ENCODE data around the gene UPK1B.
"Not testable (repeated sequence)": the region's sequence is repeated elsewhere in the genome, so short reads cannot be mapped to it uniquely, and the experiment has no call there.

Gene UPK1B

DNA sequence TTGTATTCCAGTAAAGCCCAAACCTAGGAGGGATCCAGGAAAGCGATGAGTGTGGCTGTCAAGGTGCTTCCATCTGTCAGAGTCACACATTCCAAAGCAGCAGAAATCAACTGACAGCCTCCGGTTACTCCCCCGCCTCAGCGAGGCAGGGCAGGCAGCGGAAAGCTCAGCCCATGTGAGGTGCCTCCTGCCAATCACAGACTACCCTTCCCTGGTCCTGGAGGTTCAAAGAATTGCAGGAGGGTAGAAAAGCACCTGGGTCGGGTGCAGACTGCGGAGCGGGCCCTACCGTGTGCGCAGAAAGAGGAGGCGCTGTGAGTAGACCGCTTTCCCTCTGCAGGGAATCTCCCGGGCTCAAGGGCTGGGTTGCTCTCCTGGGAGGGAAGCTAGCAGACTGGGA is at the start of gene UPK1B:
Gene UPK1B, plus strand, starts transcription at position 274 of the 400 bp plus-strand sequence. CDS start 13,144 bp downstream, outside the sequence.
- no peak for DNase-seq (ENCODE audit: low read depth)

- no peak for DNase-seq (ENCODE audit: low read depth)
Observed at GRCh38 chr3:119125342-119125741, 48.1 kb upstream of the UPK1B start.

DNA sequence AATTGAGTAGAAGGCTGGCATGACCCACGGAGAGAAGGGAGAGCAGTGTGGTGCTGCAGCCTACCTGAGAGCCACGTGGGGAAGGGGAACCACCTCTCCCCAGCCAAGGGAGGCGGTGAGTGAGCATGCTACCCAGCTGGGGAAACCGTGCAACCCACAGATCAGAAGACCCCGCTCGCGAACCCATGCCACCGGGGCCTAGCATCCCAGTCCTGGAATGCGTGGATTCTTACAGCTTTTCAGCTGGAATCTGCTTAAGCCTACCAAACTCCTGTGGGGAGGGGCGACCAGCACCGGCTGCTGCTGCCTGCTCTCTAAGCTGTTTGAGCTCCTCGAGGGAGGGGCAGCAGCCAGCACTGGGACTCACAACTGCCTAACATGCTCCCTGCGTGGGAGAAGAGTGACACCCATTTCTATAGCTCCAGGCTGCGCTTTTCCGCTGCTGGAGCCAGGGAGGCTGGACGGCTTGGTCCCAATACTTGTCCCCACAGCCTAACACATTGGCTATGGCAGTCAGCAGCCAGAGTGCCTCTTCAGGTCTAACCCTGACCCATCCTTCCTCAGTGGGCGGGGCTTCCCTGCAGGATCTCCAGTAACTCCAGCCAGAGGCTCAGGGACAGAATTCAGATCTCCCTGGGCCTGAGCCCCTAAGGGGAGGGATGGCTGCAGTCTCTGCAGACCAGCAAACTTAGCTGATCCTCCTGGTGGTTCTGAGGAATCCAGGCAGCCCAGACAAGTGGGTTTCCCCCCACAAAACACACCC is 47.5 kb upstream of the UPK1B start:
- DNase-seq (ENCODE audit: low read depth): no peak

DNA sequence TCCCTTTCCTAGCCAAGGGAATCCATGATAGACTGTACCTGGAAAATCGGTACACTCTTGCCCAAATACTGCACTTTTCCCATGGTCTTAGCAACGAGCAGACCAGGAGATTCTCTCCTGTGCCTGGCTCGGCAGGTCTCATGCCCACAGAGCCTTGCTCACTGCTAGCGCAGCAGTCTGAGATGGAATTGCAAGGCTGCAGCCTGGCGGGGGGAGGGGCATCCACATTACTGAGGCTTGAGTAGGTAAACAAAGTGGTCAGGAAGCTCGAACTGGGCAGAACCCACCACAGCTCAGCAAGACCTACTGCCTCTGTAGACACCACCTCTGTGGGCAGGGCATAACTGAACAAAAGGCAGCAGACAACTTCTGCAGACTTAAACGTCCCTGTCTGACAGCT is 43.1 kb upstream of the UPK1B start:
- DNase-seq (ENCODE audit: low read depth): not testable (repeated sequence)

DNA sequence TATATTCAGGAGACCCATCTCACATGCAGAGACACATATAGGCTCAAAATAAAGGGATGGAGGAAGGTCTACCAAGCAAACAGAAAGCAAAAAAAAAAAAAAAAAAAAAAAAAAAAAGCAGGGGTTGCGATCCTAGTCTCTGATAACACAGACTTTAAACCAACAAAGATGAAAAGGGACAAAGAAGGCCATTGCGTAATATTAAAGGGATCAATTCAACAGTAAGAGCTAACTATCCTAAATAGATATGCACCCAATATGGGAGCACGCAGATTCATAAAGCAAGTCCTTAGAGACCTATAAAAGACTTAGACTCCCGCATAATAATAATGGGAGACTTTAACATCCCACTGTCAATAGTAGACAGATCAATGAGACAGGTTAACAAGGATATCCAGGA is 41.1 kb upstream of the UPK1B start:
- not testable (repeated sequence) for DNase-seq (ENCODE audit: low read depth)

DNA sequence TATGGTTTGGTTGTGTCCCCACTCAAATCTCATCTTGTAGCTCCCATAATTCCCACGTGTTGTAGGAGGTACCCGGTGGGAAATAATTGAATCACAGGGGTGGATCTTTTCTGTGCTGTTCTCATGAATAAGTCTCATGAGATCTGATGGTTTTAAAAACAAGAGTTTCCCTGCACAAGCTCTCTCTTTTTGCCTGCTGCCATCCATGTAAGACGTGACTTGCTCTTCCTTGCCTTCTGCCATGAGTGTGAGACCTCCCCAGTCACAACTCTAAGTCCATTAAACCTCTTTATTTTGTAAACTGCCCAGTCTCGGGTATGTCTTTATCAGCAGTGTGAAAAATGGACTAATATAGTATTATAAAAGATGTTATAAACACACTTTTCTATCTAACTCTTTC is 34.0 kb upstream of the UPK1B start:
- not testable (repeated sequence) for DNase-seq (ENCODE audit: low read depth)

GRCh38 chr3:119140466-119140865 is 32.9 kb upstream of the UPK1B start:
- no peak for DNase-seq (ENCODE audit: low read depth)

- no peak for DNase-seq (ENCODE audit: low read depth)
Observed at GRCh38 chr3:119145128-119145499, 28.3 kb upstream of the UPK1B start.

DNA sequence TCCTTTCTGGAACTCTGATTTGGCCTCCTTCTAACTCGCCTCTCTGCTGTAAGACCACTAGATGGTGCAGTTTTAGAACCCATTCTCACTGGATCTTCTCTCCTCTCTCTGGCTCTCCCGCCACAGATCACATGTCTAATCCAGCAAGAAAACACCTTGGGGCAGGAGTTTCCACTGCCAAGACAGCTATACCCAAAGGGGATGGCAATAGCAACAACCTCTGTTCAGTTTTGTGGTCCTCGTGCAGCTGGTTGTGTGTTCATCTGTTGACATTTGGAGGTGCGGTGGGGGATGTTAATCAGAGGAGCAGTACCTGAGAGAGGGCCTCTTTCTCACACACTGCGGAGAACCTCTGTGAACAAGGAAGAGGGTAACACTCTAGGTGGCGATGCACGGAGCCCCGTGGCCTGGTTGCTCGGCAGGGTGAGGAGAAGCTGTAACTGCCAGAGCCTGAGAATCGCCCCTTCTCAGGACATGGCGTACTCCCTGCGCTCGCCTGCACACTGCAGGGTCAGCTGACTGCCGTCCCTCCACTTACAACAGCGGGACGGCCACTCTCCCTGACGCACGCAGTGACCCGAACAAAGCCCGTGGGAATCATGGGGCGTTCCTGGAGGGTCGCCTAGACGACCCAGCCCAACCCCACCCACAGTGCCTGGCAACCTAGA is 27.8 kb upstream of the UPK1B start, which contains the start of gene TEX55:
Gene TEX55, plus strand, starts transcription at position 666 of the 668 bp plus-strand sequence. CDS start 25 bp downstream, outside the sequence.
- no peak for DNase-seq (ENCODE audit: low read depth)

DNA sequence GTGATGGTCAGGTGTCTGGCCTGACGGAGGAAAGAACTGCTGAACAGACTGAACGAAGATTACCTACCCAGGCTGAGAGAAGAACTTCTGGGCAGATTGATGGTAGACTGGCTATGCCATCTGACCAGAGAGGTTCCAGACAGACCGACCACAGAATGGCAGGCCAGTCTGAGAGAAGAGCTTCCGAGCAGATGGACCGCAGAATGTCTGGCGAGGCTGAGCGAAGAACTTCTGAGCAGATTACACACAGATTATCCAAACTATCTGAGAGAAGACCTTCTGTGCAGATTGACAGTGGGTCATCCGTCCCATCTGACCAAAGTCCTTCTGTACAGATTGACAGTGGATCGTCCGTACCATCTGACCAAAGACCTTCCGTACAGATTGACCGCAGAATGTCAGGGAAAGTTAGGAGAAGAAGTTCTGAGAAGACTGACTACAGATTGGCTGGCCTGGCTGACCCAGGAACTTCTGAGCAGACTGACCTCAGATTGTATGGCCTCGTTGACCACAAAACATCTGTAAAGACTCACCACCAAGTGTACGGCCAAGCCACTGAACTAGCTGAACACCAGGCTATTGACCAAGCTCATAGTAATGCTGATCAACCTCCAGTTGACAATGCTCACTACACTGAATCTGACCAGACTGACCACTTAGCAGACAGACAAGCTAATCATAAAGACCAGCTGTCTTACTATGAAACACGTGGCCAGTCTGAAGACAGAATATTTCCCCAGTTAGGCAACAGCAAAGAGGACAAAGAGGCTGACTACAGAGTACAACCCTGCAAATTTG is 26.6 kb upstream of the UPK1B start:
- DNase-seq (ENCODE audit: low read depth): no peak

DNA sequence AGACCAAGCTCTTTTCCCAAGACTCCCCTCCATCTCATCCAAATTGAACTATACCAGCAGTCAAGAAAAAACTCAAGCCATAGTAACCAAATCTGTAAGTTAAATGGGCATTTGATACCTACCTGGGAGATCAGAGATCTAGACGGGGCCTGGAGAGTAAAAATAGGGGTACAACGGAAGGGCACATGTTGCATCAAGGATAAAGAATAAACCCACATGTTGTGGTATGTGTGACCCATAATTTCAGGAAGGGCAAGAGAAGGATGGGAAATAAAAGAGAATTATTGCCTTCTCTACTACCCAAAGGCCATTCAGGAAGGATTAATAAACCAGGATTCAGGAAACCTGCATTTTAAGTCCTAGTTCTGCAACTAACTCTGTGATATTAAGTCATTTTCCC is 25.9 kb upstream of the UPK1B start:
- no peak for DNase-seq (ENCODE audit: low read depth)

DNA sequence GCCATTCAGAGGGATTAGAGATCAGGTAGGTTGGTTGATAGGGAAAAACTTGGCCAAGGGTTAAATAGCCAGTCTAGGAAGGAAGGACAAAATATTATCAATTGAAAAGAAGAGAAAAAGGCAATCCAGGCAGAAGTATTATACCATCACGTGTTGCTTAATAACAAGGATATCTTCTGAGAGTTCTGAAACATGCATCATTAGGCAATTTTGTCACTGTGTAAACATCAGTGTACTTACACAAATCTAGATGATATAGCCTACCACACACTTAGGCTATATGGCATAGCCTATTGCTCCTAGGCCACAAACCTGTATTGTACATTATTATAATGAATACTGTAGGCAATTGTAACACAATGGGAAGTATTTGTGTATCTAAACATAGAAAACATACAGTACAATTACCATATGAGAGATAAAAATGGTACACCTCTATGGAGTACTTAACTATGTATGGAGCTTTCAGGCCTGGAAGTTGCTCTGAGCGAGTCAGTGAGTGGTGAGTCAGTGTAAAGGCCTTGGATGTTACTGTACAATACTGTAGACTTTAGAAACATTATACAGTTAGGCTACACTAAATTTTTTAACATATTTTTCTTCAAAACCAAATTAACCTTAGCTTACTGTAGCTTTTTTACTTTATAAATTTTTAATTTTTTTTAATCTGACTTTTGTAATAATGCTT is 24.8 kb upstream of the UPK1B start:
- no peak for DNase-seq (ENCODE audit: low read depth)

DNA sequence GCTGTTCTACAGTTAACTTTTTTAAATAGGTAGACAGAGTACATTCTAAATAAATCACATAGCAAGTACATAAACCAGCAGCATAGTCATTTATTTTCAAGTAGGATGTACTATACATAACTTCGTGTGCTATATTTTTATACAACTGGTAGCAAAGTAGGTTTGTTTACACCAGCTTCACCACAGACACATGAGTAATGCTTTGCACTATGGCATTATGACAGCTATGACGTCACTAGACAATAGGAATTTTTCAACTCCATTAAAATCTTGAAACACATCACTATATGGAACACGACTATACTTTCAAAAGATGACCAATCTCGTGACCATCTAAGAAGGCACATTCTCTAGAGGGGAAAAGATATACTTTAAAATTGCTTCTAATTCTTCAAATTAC is 23.9 kb upstream of the UPK1B start:
- no peak for DNase-seq (ENCODE audit: low read depth)

GRCh38 chr3:119156868-119157267 is 16.5 kb upstream of the UPK1B start:
- no peak for DNase-seq (ENCODE audit: low read depth)

- no peak for DNase-seq (ENCODE audit: low read depth)
Observed at GRCh38 chr3:119157971-119158370, 15.4 kb upstream of the UPK1B start.

GRCh38 chr3:119160361-119160760 is 13.0 kb upstream of the UPK1B start:
- DNase-seq (ENCODE audit: low read depth): no peak

DNA sequence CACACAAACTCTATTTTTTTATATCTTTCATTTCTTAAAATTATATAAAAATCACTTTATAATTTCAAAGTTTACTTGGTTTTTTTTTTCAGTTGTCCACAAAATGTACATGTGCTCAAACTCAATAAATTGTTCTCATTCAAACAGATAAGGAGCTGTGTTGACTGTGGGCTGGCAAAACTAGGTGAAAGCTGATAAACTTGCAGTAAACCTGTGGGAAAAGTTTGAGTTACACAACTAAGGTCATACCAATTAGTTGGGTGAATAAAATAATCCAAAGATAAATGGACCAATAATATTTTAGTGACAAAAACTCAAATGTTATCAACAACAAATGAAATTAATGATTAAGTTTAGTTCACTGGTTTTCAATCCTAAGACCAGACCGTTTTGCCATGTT is 12.6 kb upstream of the UPK1B start:
- DNase-seq (ENCODE audit: low read depth): no peak

DNA sequence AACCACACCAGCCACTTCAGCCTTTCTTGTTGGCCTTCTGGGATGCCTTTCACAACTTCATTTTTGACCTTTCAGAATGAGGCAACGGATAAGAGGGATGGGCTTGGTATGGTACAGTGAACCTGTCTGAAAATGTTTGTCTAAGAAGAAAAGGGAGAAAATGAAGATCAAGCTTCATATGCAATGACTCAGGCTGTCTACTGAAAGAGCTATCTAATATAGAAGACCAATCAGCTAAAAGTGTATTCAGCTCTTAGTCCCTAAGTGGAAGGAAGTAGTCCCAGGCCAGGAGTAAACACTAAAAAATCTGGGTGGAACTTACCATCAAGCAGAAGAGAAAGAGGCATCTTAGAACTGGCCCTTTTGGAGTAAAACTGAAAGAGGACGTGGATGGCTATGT is 12.2 kb upstream of the UPK1B start:
- DNase-seq (ENCODE audit: low read depth): no peak

- DNase-seq (ENCODE audit: low read depth): not testable (repeated sequence)
Observed at GRCh38 chr3:119164745-119165144, 8.7 kb upstream of the UPK1B start.

DNA sequence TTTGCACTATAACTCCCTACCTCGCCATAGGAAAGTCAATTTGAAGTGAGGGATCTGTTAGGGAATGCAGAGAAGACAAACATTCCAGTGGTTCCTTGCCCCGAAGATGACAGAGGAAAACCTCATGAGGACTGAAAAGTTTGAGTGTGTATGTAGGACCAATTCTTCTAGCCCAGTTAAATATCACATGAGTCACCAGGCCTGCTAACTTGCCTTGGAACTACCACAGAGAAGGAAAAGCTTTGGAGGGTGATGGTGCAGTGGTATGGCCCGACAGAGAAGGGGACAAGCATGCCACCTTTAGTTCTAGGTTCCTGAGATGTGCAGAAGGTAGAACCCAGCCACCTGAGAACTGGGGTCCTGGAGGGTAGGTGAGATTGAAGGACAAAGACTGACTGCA is 2.6 kb upstream of the UPK1B start:
- no peak for DNase-seq (ENCODE audit: low read depth)

GRCh38 chr3:119175872-119176756 is 2.7 kb downstream of the UPK1B start:
- no peak for DNase-seq (ENCODE audit: low read depth)

Data from stimulated activated CD4-positive, alpha-beta T cell treated with anti-CD3 and anti-CD28 coated beads, Interleukin-2, amount 100 ng/mL, for 4 hours (primary cell).